BE2C (cell line): ENCODE data around the gene ANGPTL8.
A peak's percentile ranks its signal among the peaks of the same experiment; 100 is the strongest.

Experiments used
- DNase-seq: peaks from one replicate; pipeline ENCODE4 v3.0.0-alpha.2; 2020
- H3K27me3 ChIP-seq: fragments of 250-450 bp; sonication (Bioruptor Pico); 2 replicates; pipeline ENCODE4 v1.5.1; 2020; ENCODE audit warnings: mild to moderate bottlenecking
- H3K36me3 ChIP-seq: fragments of 250-450 bp; sonication (Bioruptor Pico); 2 replicates; pipeline ENCODE4 v1.5.1; 2020; ENCODE audit warnings: mild to moderate bottlenecking
- H3K4me1 ChIP-seq: fragments of 250-450 bp; sonication (Bioruptor Pico); 2 replicates; pipeline ENCODE4 v1.5.1; 2020
- H3K4me3 ChIP-seq: 2 replicates; pipeline ENCODE4 v1.5.1; 2011; ENCODE audit warnings: low read depth, low read length
- H3K9me3 ChIP-seq: fragments of 250-450 bp; sonication (Bioruptor Pico); 2 replicates; pipeline ENCODE4 v1.5.1; 2020
- TF ChIP-seq, protein P1 (sequence below): IDR thresholded peaks from 2 replicates; pipeline ENCODE4 v1.5.1; 2012; ENCODE audit warnings: mild to moderate bottlenecking, low read depth, low read length

The ANGPTL8 gene

DNA sequence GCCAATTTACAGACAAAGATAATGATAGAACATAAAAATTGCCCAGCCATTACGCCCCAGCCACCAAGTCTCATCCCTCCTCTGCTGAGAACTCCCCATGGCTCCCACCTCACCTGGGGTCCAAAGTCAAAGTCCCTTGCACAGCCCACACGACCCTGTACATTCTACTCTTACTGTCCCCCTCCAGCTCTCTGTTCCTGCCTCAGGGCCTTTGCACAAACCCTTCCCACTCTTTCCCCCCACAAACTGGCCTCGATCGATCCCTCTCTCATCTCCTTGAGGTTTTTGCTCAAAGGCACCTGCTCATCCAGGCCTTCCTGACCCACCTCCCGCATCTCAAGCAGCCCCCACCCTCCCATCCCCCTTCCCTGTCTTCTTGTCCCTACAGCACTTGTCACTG lies 21.6 kb downstream of the ANGPTL8 start:
- Histone ChIP-seq H3K27me3 (no peaks in the 10 kb centered on the region), H3K4me3 (no peak overlapping the region), H3K36me3 (no peaks in the 10 kb centered on the region), H3K4me1 (no peaks in the 10 kb centered on the region), H3K9me3 (no peaks in the 10 kb centered on the region)
- TF ChIP-seq, protein P1, sequence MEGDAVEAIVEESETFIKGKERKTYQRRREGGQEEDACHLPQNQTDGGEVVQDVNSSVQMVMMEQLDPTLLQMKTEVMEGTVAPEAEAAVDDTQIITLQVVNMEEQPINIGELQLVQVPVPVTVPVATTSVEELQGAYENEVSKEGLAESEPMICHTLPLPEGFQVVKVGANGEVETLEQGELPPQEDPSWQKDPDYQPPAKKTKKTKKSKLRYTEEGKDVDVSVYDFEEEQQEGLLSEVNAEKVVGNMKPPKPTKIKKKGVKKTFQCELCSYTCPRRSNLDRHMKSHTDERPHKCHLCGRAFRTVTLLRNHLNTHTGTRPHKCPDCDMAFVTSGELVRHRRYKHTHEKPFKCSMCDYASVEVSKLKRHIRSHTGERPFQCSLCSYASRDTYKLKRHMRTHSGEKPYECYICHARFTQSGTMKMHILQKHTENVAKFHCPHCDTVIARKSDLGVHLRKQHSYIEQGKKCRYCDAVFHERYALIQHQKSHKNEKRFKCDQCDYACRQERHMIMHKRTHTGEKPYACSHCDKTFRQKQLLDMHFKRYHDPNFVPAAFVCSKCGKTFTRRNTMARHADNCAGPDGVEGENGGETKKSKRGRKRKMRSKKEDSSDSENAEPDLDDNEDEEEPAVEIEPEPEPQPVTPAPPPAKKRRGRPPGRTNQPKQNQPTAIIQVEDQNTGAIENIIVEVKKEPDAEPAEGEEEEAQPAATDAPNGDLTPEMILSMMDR = no peak
- no peak for DNase-seq

DNA sequence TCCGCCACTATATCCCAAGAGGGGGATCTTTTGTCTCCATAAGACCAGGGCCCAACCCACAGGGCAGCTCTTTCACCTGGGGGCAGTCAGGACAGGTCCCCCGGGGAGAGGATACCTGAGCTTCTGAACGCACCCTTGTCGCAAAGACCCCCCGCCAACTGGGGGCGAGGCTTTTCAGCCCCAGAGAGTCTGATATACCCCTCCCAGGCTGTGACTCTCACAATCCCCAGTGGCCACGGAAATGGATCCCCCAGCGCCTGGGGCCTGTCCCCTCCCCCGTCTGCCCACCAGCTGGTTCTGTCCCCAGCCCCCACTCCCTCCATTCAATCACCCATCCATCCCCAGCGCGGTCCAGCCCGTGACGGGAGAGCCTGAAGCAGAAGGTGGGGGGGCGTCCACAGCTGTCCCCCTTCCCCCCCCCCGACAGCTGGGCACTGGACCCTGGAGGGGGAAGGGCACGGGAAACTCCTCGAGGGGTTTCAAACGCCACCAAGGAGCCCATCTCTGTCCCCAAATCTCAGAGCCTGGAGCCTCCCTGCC lies 22.1 kb downstream of the ANGPTL8 start:
- Histone ChIP-seq H3K36me3 (no peaks in the 10 kb centered on the region), H3K4me1 (no peaks in the 10 kb centered on the region), H3K4me3 (peak overlapping the region; percentile 49), H3K27me3 (no peaks in the 10 kb centered on the region), H3K9me3 (no peaks in the 10 kb centered on the region)
- DNase-seq = no peak
- TF ChIP-seq, protein P1 = no peak

DNA sequence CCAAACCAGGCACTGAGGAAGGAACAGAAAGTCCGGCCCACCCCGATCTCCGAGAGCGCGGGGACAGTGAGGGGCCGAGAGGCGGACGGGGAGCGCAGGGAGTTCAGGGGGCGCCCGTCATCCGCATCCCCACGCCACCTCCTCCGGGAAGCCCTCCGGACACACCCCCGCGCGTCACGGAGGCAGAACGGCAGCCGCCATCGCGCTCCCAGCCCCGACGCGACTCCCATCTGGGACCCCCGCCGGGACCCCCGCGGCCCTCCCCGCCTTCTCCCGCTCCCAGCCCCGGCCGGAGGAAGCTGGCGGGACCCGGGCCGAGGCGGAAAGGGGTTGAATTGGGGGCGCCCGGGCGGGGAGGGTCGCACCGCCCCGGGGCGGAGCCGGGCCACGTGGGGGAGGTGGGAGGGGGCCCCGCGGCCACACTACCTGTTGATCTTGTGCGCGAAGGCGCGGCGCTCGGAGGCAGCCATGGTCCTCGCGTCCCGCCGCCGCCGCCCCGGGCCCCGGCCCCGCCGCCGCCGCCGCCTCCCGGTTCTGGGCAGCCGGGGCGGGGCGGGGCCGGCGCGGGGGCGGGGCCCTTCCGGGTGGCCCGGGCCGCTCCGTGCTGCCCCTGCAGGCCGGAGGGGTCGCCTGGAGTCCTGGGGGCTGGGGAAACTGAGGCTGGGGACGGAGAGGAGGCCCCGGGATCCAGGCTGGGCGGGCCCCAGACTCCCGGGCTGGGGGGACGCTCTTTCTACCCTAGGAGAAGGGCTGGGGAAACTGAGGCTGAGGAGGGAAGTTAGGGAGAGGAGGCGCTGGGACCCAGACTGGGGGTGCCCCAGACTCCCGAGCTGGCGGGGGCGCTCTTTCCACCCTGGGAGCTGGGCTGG lies 22.8 kb downstream of the ANGPTL8 start, which contains the start of gene DOCK6:
Gene DOCK6, minus strand, starts transcription at position 554 of the 869 bp plus-strand sequence. Its CDS starts 84 bp downstream, at position 470.
- no peaks in the 10 kb centered on the region for H3K27me3 ChIP-seq
- DNase-seq = peak; percentile 32
- no peaks in the 10 kb centered on the region for H3K9me3 ChIP-seq
- no peaks in the 10 kb centered on the region for H3K36me3 ChIP-seq
- H3K4me3 ChIP-seq = peak within 1 kb of the TSS; percentile 49
- no peaks in the 10 kb centered on the region for H3K4me1 ChIP-seq
- TF ChIP-seq, protein P1 = no peak; the same call in 1 of the 2 replicates

DNA sequence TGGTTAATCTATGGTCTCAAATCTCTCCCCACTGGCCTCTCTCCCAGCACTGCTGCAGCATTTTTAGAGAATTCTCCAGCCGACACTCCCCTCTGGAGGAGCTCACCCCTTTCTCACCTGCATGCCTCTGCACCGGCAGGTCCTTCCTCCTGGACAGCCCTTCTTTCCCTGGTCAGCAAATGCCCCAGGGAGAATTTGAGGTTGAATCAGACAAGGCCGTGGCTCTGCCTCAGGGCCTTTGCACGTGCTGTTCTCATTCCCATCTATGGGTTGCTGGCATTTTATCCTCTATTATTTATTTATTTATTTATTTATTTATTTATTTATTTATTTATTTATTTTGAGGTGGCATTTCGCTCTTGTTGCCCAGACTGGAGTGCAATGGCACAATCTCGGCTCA lies 24.3 kb downstream of the ANGPTL8 start:
- H3K4me3 ChIP-seq = no peak overlapping the region
- TF ChIP-seq, protein P1 = no peak
- DNase-seq = no peak
- H3K9me3 ChIP-seq = no peaks in the 10 kb centered on the region
- H3K27me3 ChIP-seq = no peaks in the 10 kb centered on the region
- no peaks in the 10 kb centered on the region for H3K36me3 ChIP-seq
- no peaks in the 10 kb centered on the region for H3K4me1 ChIP-seq

DNA sequence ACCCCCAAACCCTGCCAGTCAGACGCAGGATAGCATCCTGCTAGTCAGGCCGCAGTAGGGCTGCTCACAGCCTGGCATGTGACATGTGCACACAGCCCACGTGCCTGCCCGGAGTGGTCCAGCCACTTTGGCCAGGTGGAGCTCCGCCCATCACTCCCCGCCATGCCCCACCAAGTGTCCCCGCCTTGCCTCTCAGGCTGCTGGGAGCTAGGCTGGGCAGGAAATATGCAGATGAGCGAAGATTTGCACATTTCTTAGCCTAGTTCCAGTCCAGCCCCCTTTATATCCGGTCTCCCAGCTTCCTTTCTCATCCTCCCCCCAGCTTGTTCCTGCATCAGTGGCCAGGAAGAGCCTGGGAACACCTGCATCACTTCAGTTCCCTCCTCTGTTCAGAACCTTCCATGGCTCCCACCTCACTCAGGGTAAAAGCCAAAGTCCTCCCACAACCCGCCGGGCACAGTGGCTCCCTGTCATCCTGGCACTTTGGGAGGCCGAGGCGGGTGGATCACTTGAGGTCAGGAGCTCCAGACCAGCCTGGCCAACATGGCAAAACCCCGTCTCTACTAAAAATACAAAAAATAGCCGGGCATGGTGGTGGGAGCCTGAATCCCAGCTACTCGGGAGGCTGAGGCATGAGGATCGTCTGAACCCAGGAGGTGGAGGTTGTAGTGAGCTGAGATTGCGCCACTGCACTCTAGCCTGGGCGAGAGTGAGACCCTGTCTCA lies 25.2 kb downstream of the ANGPTL8 start:
- H3K36me3 ChIP-seq = no peaks in the 10 kb centered on the region
- no peak for DNase-seq
- no peak overlapping the region for H3K4me3 ChIP-seq
- H3K4me1 ChIP-seq = no peaks in the 10 kb centered on the region; the same call in 1 of the 2 replicates
- H3K27me3 ChIP-seq = no peaks in the 10 kb centered on the region
- TF ChIP-seq, protein P1 = no peak
- no peaks in the 10 kb centered on the region for H3K9me3 ChIP-seq
